GM21737 (cell line): Measurements from ENCODE around the gene NEXN.

Experiments used
- ATAC-seq: cut with Tn5 transposase; IDR thresholded peaks from one replicate; pipeline ENCODE4 v1.9.1; 2021; ENCODE audit warnings: mild to moderate bottlenecking, moderate library complexity; ENCODE audit not compliant: unreplicated experiment

The NEXN gene

GRCh38 chr1:77888081-77888780 lies at the start of gene NEXN:
NEXN (plus strand) TSS chr1:77888624; CDS start chr1:77916107, 27,483 bp downstream.
- ATAC-seq = no peak

- ATAC-seq = no peak
Measured at GRCh38 chr1:77841574-77841973, 46.9 kb upstream of the NEXN start.

GRCh38 chr1:77845951-77846350 lies 42.5 kb upstream of the NEXN start:
- ATAC-seq = no peak

- no peak for ATAC-seq
Measured at GRCh38 chr1:77846966-77847365, 41.5 kb upstream of the NEXN start.

GRCh38 chr1:77847621-77848080 lies 40.8 kb upstream of the NEXN start:
- no peak for ATAC-seq

- ATAC-seq = no peak
Measured at GRCh38 chr1:77850082-77850481, 38.3 kb upstream of the NEXN start.

- no peak for ATAC-seq
Measured at GRCh38 chr1:77857552-77857951, 30.9 kb upstream of the NEXN start.

GRCh38 chr1:77858725-77859124 lies 29.7 kb upstream of the NEXN start:
- no peak for ATAC-seq

- no peak for ATAC-seq
Measured at GRCh38 chr1:77859248-77859647, 29.2 kb upstream of the NEXN start.

GRCh38 chr1:77866296-77866695 lies 22.1 kb upstream of the NEXN start:
- ATAC-seq = no peak

GRCh38 chr1:77872645-77873044 lies 15.8 kb upstream of the NEXN start:
- ATAC-seq = no peak

- ATAC-seq = no peak
Measured at GRCh38 chr1:77873461-77873860, 15.0 kb upstream of the NEXN start.

GRCh38 chr1:77874804-77875445 lies 13.5 kb upstream of the NEXN start:
- no peak for ATAC-seq

- no peak for ATAC-seq
Measured at GRCh38 chr1:77876884-77877283, 11.5 kb upstream of the NEXN start.

- no peak for ATAC-seq
Measured at GRCh38 chr1:77881061-77881460, 7.4 kb upstream of the NEXN start.

GRCh38 chr1:77882411-77882810 lies 6.0 kb upstream of the NEXN start:
- no peak for ATAC-seq

GRCh38 chr1:77888781-77889642 lies 588 bp downstream of the NEXN start:
- ATAC-seq = peak; percentile 64

- no peak for ATAC-seq
Measured at GRCh38 chr1:77889671-77890070, 1.2 kb downstream of the NEXN start.

GRCh38 chr1:77891200-77891599 lies 2.8 kb downstream of the NEXN start:
- ATAC-seq = no peak

- no peak for ATAC-seq
Measured at GRCh38 chr1:77899647-77900320, 11.4 kb downstream of the NEXN start.

GRCh38 chr1:77900687-77901293 lies 12.4 kb downstream of the NEXN start:
- ATAC-seq = no peak
